Endothelial cell of umbilical vein (primary cell): ENCODE results near the gene PLPP7. TPM values are rescaled to one million over a fixed set of nuclear protein-coding genes. Genes with fewer than 3 reads are reported as not detected.

Experiments
- BruUV-seq: library from RNA; stranded (reverse); fragments of 400-500 nt; replicated peaks from 2 replicates; lab custom pipeline; 2021; lab: Mats Ljungman, UMichigan
- CTCF ChIA-PET: fragments of 300-600, 350-600 bp; sonication (Branson Sonifier 250); formaldehyde crosslinking; loops from one replicate; lab custom pipeline; 2021; ENCODE audit warnings: antibody characterized with exemption, inconsistent platforms; lab: Charles Lee
- POLR2A ChIA-PET: fragments of 300-600, 350-600 bp; sonication (Branson Sonifier 250); formaldehyde crosslinking; loops from one replicate; lab custom pipeline; 2021; ENCODE audit warnings: antibody characterized with exemption, inconsistent platforms; lab: Charles Lee
- DNase-seq: peaks from one replicate; pipeline ENCODE4 v3.0.0-alpha.2; 2011; ENCODE audit warnings: low read depth, low spot score
- FAIRE-seq: peaks from 2 replicates; lab custom pipeline; 2011; peaks lifted over from hg19 to GRCh38; lab: Jason Lieb, UNC
- H2AFZ ChIP-seq: 2 replicates; pipeline ENCODE4 v1.6.0; 2012; ENCODE audit warnings: low read depth, low read length, control low read depth, inconsistent platforms
- H3K27ac ChIP-seq: 2 replicates; pipeline ENCODE4 v1.5.1; 2011; ENCODE audit warnings: low read depth, mild to moderate bottlenecking, control low read depth, low read length, moderate library complexity; ENCODE audit not compliant: insufficient read depth
- H3K27me3 ChIP-seq, 2 experiments: 2 replicates each; pipeline versions ENCODE4 v1.6.0 to v1.6.1; 2011; ENCODE audit warnings: low read length in 2 of 2, mixed read lengths in 1 of 2; ENCODE audit not compliant: control insufficient read depth in 2 of 2, insufficient read depth in 2 of 2
- H3K36me3 ChIP-seq, 2 experiments: 2 replicates in 1 of 2; 3 replicates in 1 of 2; pipeline ENCODE4 v1.5.1; 2011; ENCODE audit warnings: low read length in 2 of 2, mild to moderate bottlenecking in 1 of 2, moderate library complexity in 1 of 2; ENCODE audit not compliant: control insufficient read depth in 2 of 2, insufficient read depth in 2 of 2; ENCODE audit errors: extremely low read depth in 1 of 2
- H3K4me1 ChIP-seq: 3 replicates; pipeline ENCODE4 v1.5.1; 2011; ENCODE audit warnings: mild to moderate bottlenecking, low read length; ENCODE audit not compliant: control insufficient read depth, insufficient read depth; ENCODE audit errors: extremely low read depth
- H3K4me2 ChIP-seq: 2 replicates; pipeline ENCODE4 v1.6.1; 2011; ENCODE audit warnings: low read length, control low read depth, mixed read lengths; ENCODE audit not compliant: insufficient read depth
- H3K4me3 ChIP-seq, 3 experiments: fragments of 200-600 bp in 1 of 3; sonication (generic), shearing (Covaris generic) in 1 of 3; replicated peaks in 1 of 3; 2 replicates each; pipeline ENCODE4 v1.5.1; 2011 to 2016; ENCODE audit warnings: control low read depth in 3 of 3, low read length in 3 of 3, mild to moderate bottlenecking in 2 of 3, inconsistent platforms in 1 of 3, low read depth in 1 of 3, moderate library complexity in 1 of 3; ENCODE audit not compliant: insufficient read depth in 1 of 3
- H3K79me2 ChIP-seq: 2 replicates; pipeline ENCODE4 v1.6.0; 2012; ENCODE audit warnings: low read length, inconsistent platforms; ENCODE audit not compliant: control insufficient read depth, insufficient read depth
- H3K9ac ChIP-seq: replicated peaks from 2 replicates; pipeline ENCODE3; 2011; ENCODE audit warnings: low read length, control low read depth; ENCODE audit not compliant: insufficient read depth; ENCODE audit errors: extremely low read depth
- H3K9me1 ChIP-seq: replicated peaks from 3 replicates; pipeline ENCODE4 v1.6.0; 2011; ENCODE audit warnings: mild to moderate bottlenecking, low read length; ENCODE audit not compliant: control insufficient read depth, insufficient read depth; ENCODE audit errors: extremely low read depth
- H3K9me3 ChIP-seq: replicated peaks from 2 replicates; pipeline ENCODE4 v1.5.1; 2012; ENCODE audit warnings: low read length, inconsistent platforms; ENCODE audit not compliant: control insufficient read depth, insufficient read depth
- H4K20me1 ChIP-seq: replicated peaks from 2 replicates; pipeline ENCODE3; 2011; ENCODE audit warnings: mild to moderate bottlenecking, low read length; ENCODE audit not compliant: control insufficient read depth, insufficient read depth; ENCODE audit errors: extremely low read depth
- EZH2 ChIP-seq: IDR thresholded peaks from 2 replicates; pipeline ENCODE4 v1.6.1; 2012; ENCODE audit warnings: borderline replicate concordance, low read depth, mild to moderate bottlenecking, moderate library complexity, low read length, inconsistent platforms; ENCODE audit not compliant: severe bottlenecking
- FOS ChIP-seq: IDR thresholded peaks from 2 replicates; pipeline ENCODE4 v1.6.1; 2011; ENCODE audit warnings: mild to moderate bottlenecking, low read length, moderate library complexity, borderline replicate concordance; ENCODE audit not compliant: insufficient read depth
- GATA2 ChIP-seq: IDR thresholded peaks from 2 replicates; pipeline ENCODE4 v1.7.0; 2011; ENCODE audit warnings: low read depth, mild to moderate bottlenecking, moderate library complexity, mixed read lengths, low read length; ENCODE audit not compliant: insufficient read length, insufficient read depth
- JUN ChIP-seq: IDR thresholded peaks from 2 replicates; pipeline ENCODE4 v1.6.1; 2011; ENCODE audit warnings: borderline replicate concordance, low read depth; ENCODE audit not compliant: insufficient read length, insufficient read depth
- MYC ChIP-seq: IDR thresholded peaks from one replicate; pipeline ENCODE4 v1.6.1; 2011; ENCODE audit warnings: mild to moderate bottlenecking, low read depth, low read length
- POLR2A ChIP-seq: IDR thresholded peaks from 2 replicates; pipeline ENCODE4 v1.6.1; 2012; ENCODE audit warnings: low read depth, mild to moderate bottlenecking, control low read depth, low read length
- POLR2AphosphoS5 ChIP-seq: IDR thresholded peaks from 2 replicates; pipeline ENCODE4 v1.6.1; 2012; ENCODE audit warnings: low read depth, mild to moderate bottlenecking, control low read depth, low read length, moderate library complexity; ENCODE audit not compliant: insufficient read depth
- dilution Hi-C: fragments of 300-500 bp; cut with MboI; formaldehyde crosslinking; loops from one replicate; pipeline ENCODE4 v1.15.0; 2019; ENCODE audit warnings: low sequenced_read_pairs; ENCODE audit not compliant: extremely low pct_ligation_motif_present
- intact Hi-C: fragments of 100-400 bp; cut with micrococcal nuclease; formaldehyde crosslinking; loops from one replicate; pipeline ENCODE4 v1.10.0; 2022
- polyA plus RNA-seq, 4 experiments: library from polyadenylated mRNA; depleted of rRNA in 3 of 4; stranded (reverse) in 3 of 4; unstranded in 1 of 4; fragments of >200 nt; gene quantifications; 2 replicates each; pipeline versions ENCODE4 v1.2.1 to v1.2.3, GENCODE V29; 2011 to 2012; ENCODE audit warnings: missing spikeins in 1 of 4
- total RNA-seq: library from RNA; stranded (reverse); gene quantifications from 2 replicates; pipeline ENCODE4 v1.2.3, GENCODE V29; 2021
- TF ChIP-seq, protein P1 (sequence below), 2 donors: IDR thresholded peaks; 1 replicate in 1 of 2; 2 replicates in 1 of 2; pipeline ENCODE4 v1.5.1; 2011; ENCODE audit warnings: low read length in 2 of 2, mild to moderate bottlenecking in 2 of 2, moderate library complexity in 2 of 2, control low read depth in 1 of 2, inconsistent platforms in 1 of 2, low read depth in 1 of 2; ENCODE audit not compliant: insufficient read depth in 1 of 2; ENCODE audit errors: extremely low read depth in 1 of 2
- TF ChIP-seq, protein P2 (sequence below): IDR thresholded peaks from 2 replicates; pipeline ENCODE4 v1.6.1; 2011; ENCODE audit not compliant: insufficient read depth, insufficient read length

The PLPP7 gene
- total and polyA plus RNA-seq, 2 donors (not counting 3 experiments of a cell fraction or from before 2014, with no cell fraction given) = 2.1 to 2.7 TPM

DNA sequence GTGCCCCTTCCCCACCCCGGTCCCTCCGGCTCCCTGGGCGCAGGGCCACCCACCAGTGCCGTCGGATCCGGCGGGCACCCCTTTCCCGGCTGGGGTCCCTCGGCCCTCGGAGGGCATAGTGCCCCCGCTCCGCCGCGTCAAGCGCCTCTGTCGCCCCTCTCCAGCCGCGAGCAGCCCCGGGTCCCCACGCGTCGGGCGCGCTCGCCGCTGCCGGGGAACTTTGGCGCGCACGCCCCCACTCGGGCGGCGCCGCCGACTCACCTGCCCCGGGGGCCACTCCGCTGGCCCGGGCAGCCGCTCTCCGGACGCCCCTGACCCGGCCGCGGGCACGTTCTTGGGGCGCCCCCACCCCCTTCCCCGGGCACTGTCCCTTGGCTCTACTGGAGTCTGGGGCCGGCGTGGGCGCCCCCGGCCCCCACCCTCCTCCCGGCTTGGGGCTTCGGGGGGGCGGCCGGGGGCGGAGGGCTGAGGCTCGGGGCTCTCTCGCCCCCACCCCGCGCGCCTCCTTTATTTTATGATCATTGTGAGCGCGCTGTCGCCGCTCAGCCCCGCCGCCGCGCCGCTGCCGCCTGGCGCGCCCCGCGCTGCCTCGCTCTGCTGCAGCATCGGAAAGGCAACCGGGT lies 12.1 kb upstream of the PLPP7 start:
- FAIRE-seq = no peak
- ChIA-PET CTCF (interaction anchor here (1.0 to 4.9 kb wide), 6 partner anchors 39 to 100 kb away, joined by 3 to 42 read pairs (median 9); no protein-coding TSS in a partner anchor), POLR2A (no interaction called here)
- Histone ChIP-seq H3K9me1 (no peaks in the 10 kb centered on the region), H3K4me2 (peak overlapping the region; percentile 46), H4K20me1 (no peaks in the 10 kb centered on the region), H3K27me3 (peaks cover 12 to 14% of the 10 kb centered on the region in 2 experiments), H3K4me3 (peak overlapping the region; percentile 31 to 81 (median 33)), H3K9me3 (no peaks in the 10 kb centered on the region), H3K27ac (no peak overlapping the region), H3K79me2 (peaks cover 36% of the 10 kb centered on the region), H3K36me3 (peaks cover 0 to 2% of the 10 kb centered on the region in 2 experiments), H2AFZ (peak overlapping the region; percentile 27), H3K9ac (peak overlapping the region; percentile 35), H3K4me1 (peaks cover 34% of the 10 kb centered on the region)
- DNase-seq = no peak
- no TSS peak for BruUV-seq
- dilution Hi-C loops (no loop called here), intact Hi-C loops (no loop called here)
- TF ChIP-seq FOS (no peak), JUN (no peak), POLR2A (no peak), MYC (no peak), GATA2 (no peak), EZH2 (no peak), POLR2AphosphoS5 (no peak)
- TF ChIP-seq, protein P1, sequence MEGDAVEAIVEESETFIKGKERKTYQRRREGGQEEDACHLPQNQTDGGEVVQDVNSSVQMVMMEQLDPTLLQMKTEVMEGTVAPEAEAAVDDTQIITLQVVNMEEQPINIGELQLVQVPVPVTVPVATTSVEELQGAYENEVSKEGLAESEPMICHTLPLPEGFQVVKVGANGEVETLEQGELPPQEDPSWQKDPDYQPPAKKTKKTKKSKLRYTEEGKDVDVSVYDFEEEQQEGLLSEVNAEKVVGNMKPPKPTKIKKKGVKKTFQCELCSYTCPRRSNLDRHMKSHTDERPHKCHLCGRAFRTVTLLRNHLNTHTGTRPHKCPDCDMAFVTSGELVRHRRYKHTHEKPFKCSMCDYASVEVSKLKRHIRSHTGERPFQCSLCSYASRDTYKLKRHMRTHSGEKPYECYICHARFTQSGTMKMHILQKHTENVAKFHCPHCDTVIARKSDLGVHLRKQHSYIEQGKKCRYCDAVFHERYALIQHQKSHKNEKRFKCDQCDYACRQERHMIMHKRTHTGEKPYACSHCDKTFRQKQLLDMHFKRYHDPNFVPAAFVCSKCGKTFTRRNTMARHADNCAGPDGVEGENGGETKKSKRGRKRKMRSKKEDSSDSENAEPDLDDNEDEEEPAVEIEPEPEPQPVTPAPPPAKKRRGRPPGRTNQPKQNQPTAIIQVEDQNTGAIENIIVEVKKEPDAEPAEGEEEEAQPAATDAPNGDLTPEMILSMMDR (IDR thresholded peaks at IDR 0.05; ENCODE audit: extremely low read depth in 1 of 2, insufficient read depth in 1 of 2, low read depth in 1 of 2, low read length in 2 of 2) = no peak
- TF ChIP-seq, protein P2, sequence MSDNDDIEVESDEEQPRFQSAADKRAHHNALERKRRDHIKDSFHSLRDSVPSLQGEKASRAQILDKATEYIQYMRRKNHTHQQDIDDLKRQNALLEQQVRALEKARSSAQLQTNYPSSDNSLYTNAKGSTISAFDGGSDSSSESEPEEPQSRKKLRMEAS = no peak
